OCI-LY3 (cell line): Measurements from ENCODE around the gene AGRN.

Experiments used
- EZH2phosphoT487 ChIP-seq: fragments of 200-600 bp; shearing (Covaris generic); IDR thresholded peaks from 2 replicates; pipeline ENCODE4 v1.6.1; 2018; ENCODE audit warnings: antibody characterized with exemption, mixed run types, low read depth
- TF ChIP-seq, protein P1 (sequence below): fragments of 200-600, 300-600 bp; sonication (generic); IDR thresholded peaks from 2 replicates; pipeline ENCODE4 v1.5.1; 2014; ENCODE audit warnings: antibody characterized with exemption, low read length, low read depth

DNA sequence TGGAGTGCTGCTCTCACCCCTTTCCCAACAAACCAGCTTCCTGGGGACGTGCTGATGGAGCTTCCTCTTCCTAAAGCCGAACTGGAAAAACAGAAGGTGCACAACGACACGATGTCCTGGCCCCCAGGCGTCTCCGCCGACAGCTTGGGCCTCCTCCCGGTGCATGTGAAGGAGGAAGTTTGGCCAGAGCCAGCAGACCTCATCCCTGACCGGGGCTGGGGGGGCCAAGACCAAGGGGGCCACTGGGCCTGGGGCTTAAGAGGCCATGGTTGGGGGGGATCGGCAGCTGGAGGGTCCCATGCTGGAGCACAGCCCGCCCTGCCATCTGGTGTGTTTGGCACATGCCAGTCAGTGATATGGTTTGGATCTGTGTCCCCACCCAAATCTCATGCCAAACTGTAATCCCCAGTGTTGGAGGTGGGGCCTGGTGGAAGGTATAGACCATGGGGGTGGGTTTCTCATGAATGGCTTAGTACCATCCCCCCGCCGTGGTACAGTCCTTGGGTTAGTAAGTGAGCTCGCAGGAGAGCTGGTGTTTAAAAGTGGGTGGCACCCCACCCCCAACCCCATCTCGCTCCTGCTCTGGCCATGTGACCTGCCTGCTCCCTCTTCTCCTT, 26.4 kb upstream of the AGRN start:
- no peak for TF ChIP-seq EZH2phosphoT487
- TF ChIP-seq, protein P1, sequence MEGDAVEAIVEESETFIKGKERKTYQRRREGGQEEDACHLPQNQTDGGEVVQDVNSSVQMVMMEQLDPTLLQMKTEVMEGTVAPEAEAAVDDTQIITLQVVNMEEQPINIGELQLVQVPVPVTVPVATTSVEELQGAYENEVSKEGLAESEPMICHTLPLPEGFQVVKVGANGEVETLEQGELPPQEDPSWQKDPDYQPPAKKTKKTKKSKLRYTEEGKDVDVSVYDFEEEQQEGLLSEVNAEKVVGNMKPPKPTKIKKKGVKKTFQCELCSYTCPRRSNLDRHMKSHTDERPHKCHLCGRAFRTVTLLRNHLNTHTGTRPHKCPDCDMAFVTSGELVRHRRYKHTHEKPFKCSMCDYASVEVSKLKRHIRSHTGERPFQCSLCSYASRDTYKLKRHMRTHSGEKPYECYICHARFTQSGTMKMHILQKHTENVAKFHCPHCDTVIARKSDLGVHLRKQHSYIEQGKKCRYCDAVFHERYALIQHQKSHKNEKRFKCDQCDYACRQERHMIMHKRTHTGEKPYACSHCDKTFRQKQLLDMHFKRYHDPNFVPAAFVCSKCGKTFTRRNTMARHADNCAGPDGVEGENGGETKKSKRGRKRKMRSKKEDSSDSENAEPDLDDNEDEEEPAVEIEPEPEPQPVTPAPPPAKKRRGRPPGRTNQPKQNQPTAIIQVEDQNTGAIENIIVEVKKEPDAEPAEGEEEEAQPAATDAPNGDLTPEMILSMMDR, result no peak
